GM21723 (cell line): ENCODE results near the gene DDX3X.
"Not testable (repeated sequence)": the region's sequence is repeated elsewhere in the genome, so short reads cannot be mapped to it uniquely, and the experiment has no call there.

Experiments used
- ATAC-seq: cut with Tn5 transposase; IDR thresholded peaks from one replicate; pipeline ENCODE4 v1.9.1; 2021; ENCODE audit warnings: mild to moderate bottlenecking, moderate library complexity; ENCODE audit not compliant: unreplicated experiment

DDX3X gene

DNA sequence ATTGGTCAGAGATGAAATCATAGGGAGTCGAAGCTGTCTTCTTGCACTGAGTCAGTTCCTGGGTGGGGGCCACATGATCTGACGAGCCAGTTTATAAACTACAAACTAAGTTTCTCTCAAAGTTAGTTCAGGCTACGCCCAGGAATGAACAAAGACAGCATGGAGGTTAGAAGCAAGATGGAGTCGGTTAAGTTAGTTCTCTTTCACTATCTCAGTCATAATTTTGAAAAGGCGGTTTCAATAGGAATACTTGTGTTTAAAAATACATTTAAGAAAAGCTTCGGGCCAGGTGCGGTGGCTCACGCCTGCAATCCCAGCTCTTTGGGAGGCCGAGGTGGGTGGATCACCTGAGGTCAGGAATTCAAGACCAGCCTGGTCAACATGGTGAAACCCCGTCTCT, 77.3 kb downstream of the DDX3X start:
- ATAC-seq: not testable (repeated sequence)

DNA sequence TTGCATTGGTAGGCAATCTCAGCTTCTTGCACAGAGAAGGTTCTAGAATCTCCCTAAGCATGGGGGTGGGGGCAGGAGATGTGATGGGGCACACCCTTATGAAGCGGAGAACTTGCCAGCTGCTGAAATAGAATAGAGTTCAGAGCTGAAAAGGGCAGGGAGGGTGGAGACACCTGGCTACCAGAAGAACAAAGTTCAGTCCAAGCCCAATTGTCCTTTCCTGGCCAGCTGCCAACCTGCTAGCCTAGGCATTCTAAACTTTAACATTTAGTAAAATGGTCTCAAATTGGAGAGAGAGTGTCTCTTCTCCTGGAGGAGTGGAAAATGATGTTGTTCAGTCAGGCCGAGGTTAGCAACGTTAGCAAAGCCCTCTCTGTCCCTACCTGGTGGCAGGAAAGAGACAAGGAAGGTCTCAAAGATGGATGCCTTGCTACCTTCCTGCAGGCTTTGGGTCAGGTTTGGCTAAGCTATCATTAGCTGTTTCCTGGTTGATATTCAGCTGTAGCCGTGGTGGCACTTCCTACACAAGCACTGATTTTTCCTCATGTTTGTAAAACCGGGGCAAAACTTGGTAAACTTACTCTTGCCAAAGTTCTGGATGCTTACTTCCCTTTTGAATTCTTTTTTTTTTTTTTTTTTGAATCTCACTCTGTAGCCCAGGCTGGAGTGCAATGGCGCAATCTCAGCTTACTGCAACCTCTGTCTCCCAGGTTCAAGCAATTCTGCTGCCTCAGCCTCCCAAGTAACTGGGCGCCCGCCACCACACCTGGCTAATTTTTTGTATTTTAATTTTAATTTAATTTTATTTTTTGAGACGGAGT, 78.5 kb downstream of the DDX3X start:
- ATAC-seq: no peak
